Right renal cortex interstitium (tissue), 3 donors: ENCODE results near the gene KIAA0319L. TPM values are rescaled to one million over a fixed set of nuclear protein-coding genes. Genes with fewer than 3 reads are reported as not detected.

ENCODE experiments used
- DNase-seq, 3 donors: peaks; one replicate each; pipeline ENCODE4 v3.0.0-alpha.2; 2013; ENCODE audit warnings: low read depth in 3 of 3, low spot score in 2 of 3
- polyA plus RNA-seq, 3 donors: library from polyadenylated mRNA; unstranded; fragments of 120-200 nt; gene quantifications; one replicate each; pipeline ENCODE4 v1.2.1, GENCODE V29; 2013; ENCODE audit not compliant: insufficient read length in 3 of 3

KIAA0319L gene
- polyA plus RNA-seq, 3 donors = 56.3 to 64.2 (median 60.9) TPM

- DNase-seq = no peak
These were observed 158.5 kb downstream of the KIAA0319L start for GRCh38 chr1:35398739-35399138.

DNA sequence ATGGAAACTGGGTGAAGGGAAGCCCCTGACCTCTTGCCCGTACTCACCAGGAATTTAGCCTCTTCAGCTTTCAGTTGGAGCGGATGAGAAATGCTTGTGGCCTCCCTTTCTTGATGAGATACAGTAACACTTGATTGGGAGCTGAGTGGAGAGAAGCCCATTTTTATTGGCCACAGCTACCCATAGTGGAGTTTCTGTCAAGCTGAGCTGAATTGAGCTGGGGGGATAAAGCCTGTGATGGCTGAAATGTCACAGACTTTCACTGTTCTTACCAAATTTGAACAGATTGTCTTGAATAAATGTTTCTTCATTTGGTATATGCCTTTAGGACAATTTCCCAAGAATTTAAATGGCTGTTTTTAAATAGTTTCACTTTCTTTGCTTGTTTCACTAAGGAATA is 162.8 kb downstream of the KIAA0319L start:
- no peak for DNase-seq

GRCh38 chr1:35390600-35391494 is 166.4 kb downstream of the KIAA0319L start:
- no peak for DNase-seq

- DNase-seq = no peak
These were observed 170.2 kb downstream of the KIAA0319L start for GRCh38 chr1:35386959-35387358.

DNA sequence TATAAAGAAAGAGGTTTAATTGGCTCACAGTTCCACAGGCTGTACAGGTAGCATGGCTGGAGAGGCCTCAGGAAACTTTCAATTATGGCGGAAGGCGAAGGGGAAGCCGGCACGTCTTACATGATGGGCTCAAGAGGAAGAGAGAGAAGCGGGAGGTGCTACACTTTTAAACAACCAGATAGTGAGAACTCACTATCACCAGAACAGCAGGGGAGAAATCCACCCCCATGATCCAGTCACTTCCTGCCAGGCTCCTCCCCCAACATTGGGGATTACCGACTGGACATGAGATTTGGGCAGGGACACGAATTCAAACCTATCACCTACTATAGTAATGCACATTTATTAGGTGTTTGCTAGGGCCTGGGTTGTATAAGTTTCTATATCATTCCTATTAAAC is 170.9 kb downstream of the KIAA0319L start:
- no peak for DNase-seq

Other genes with a start within 250 kb of the KIAA0319L start
- 10 to 100 TPM; 12.5 to 13.8 (median 13.8) TPM for gene NCDN, start 396 bp upstream of the KIAA0319L start, polyA plus RNA-seq
- gene TFAP2E, start 15.9 kb upstream of the KIAA0319L start, polyA plus RNA-seq = under 1 TPM; 0.57 to 0.68 (median 0.60) TPM
- 10 to 100 TPM; 79.5 to 83.9 (median 82.0) TPM for gene PSMB2, start 84.1 kb upstream of the KIAA0319L start, polyA plus RNA-seq
- 10 to 100 TPM in 1 of 3 donors, 1 to 10 TPM in 2; 9.3 to 11.2 (median 9.9) TPM for gene C1orf216, start 161.5 kb upstream of the KIAA0319L start, polyA plus RNA-seq
- gene CLSPN, start 212.6 kb upstream of the KIAA0319L start, polyA plus RNA-seq = 10 to 100 TPM; 12.5 to 14.7 (median 14.3) TPM